GM21526 (cell line): Measurements from ENCODE around the gene SNAPC2.
"Not testable (repeated sequence)": the region's sequence is repeated elsewhere in the genome, so short reads cannot be mapped to it uniquely, and the experiment has no call there.

Source experiments
- ATAC-seq: cut with Tn5 transposase; IDR thresholded peaks from one replicate; pipeline ENCODE4 v1.9.1; 2021; ENCODE audit warnings: moderate library complexity; ENCODE audit not compliant: unreplicated experiment, low FRiP score

Gene SNAPC2

GRCh38 chr19:7888145-7888825, 31.9 kb upstream of the SNAPC2 start, which contains the start of gene LRRC8E:
TSS of gene LRRC8E (plus strand) at chr19:7888510. CDS start at chr19:7895604, 7,094 bp downstream.
- ATAC-seq: no peak

GRCh38 chr19:7888826-7889217, 31.3 kb upstream of the SNAPC2 start:
- no peak for ATAC-seq

GRCh38 chr19:7893362-7894101, 26.6 kb upstream of the SNAPC2 start:
- not testable (repeated sequence) for ATAC-seq

GRCh38 chr19:7894612-7895309, 25.4 kb upstream of the SNAPC2 start:
- no peak for ATAC-seq

GRCh38 chr19:7895565-7895964, 24.6 kb upstream of the SNAPC2 start:
- no peak for ATAC-seq

- ATAC-seq: no peak
Measured at GRCh38 chr19:7897292-7897691, 22.8 kb upstream of the SNAPC2 start.

- no peak for ATAC-seq
Measured at GRCh38 chr19:7898967-7899366, 21.2 kb upstream of the SNAPC2 start.

- ATAC-seq: no peak
Measured at GRCh38 chr19:7899751-7900378, 20.3 kb upstream of the SNAPC2 start.

DNA sequence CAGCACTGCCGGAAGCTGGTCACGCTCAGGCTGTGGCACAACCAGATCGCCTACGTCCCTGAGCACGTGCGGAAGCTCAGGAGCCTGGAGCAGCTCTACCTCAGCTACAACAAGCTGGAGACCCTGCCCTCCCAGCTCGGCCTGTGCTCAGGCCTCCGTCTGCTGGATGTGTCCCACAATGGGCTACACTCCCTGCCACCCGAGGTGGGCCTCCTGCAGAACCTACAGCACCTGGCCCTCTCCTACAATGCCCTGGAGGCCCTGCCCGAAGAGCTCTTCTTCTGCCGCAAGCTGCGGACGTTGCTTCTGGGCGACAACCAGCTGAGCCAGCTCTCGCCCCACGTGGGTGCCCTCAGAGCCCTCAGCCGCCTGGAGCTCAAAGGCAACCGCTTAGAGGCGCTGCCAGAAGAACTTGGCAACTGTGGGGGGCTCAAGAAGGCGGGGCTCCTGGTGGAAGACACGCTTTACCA, 19.7 kb upstream of the SNAPC2 start:
- ATAC-seq: no peak

- no peak for ATAC-seq
Measured at GRCh38 chr19:7900931-7901330, 19.2 kb upstream of the SNAPC2 start.

DNA sequence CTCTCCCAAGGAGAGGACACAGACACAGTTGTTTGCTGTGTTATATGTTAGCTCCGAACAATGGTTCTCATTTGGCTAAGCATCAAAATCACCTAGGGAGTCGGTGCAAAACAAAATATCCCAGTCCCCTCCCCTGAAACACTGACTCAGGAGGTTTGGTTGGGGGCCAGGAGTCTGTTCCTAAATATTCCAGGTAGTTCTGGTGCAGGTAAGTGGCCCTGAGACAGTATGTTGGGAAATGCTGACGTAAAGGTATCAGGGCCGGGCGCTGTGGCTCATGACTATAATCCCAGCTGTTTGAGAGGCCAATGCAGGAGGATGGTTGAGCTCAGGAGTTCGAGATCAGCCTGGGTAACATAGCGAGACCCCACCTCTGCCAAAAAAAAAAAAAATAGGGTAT, 18.8 kb upstream of the SNAPC2 start:
- ATAC-seq: no peak

DNA sequence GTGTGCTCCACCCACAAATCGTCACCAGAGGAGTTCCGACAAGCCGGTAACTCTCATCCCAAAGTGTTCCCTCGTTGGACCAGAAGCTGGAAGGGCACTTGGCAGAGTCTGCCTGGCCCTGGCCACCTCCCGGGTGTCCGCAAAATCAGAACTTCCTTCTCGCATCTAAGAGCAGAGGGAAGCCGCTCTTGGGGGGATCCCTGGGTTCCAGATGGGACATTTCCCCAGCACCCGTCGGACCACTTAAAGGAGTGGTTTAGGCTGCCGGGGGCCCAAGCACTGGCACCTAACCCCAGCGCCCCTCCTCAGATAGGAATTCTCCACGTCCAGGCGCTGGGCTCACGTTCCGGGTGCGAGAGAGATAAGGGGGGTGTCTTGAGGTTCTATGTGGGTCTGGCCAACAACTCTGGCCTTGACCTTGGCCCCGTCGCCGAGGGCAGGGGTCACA, 17.3 kb upstream of the SNAPC2 start:
- ATAC-seq: no peak

DNA sequence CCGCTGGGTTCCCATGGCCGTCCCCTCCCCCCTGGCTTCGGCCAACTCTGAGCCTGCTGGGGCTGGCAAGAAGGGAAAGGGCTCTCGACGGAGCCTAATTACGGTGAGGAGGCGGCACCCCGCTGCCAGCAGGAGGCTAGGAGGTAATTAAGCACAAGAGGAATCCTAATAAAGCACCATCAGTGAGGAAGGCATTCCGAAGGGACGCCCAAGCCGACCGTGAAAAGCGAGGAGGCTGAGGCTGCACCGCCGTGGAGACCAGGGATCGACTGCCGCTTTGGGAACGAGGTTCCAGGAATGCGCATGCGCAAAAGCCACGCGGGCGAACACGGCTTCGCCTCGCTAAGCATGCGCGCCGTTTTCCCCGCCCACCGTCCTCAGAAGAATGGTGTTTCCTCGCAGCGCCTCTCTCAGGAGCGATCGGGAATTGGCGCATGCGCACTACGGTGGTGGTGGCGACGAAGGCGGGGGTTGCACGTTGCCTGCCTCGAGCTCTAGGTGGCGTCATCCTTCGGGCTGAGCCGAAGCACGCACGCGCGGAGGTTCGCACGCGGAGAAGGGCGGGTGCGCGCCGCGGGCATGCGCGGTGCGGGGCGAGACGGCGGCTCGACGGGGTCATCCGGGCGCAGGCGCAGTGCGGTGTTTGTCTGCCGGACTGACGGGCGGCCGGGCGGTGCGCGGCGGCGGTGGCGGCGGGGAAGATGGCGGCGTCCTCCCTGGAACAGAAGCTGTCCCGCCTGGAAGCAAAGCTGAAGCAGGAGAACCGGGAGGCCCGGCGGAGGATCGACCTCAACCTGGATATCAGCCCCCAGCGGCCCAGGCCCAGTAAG, 16.7 kb upstream of the SNAPC2 start, which contains the start of gene MAP2K7:
TSS of gene MAP2K7 (plus strand) at position 634 of the 830 bp plus-strand sequence. CDS start at position 702, 68 bp downstream.
- ATAC-seq: peak; percentile 67

GRCh38 chr19:7904074-7905020, 15.8 kb upstream of the SNAPC2 start:
- ATAC-seq: peak; percentile 26

GRCh38 chr19:7905268-7905667, 14.9 kb upstream of the SNAPC2 start:
- no peak for ATAC-seq

DNA sequence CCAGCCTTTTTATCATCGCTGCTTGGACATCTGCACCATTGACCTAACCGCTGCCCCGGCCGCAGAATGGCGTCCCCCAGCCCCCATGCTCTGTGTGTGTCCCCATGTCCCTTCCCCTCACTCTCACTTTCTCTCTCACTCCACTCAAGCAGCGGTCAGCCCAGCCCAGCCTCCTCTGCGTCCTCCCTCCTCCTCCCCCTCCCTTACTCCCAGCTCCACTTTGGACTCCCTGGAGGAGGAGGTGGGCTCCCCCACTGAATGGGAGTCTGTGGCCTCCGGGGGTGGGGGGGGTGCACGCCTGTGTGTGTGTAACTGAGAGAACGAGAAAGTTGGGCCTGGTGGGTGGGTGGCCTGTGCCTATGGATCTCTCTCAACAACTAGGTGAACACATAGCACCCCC, 14.3 kb upstream of the SNAPC2 start:
- ATAC-seq: no peak

GRCh38 chr19:7907122-7907521, 13.0 kb upstream of the SNAPC2 start:
- ATAC-seq: no peak

- ATAC-seq: no peak
Measured at GRCh38 chr19:7907544-7907943, 12.6 kb upstream of the SNAPC2 start.
